ENCODE measurements around the gene DNAAF8.
"Not testable (repeated sequence)": the region's sequence is repeated elsewhere in the genome, so short reads cannot be mapped to it uniquely, and the experiment has no call there.

Gene DNAAF8

GRCh38 chr16:4780235-4780634 lies 45.9 kb downstream of the DNAAF8 start:
- Histone ChIP-seq H3K79me2 (ENCODE audit: control insufficient read depth, low read length) (no peaks in the 10 kb centered on the region), H3K4me2 (ENCODE audit: low read length) (no peak overlapping the region), H3K9me3 (ENCODE audit: control insufficient read depth, insufficient read depth, low read length) (no peaks in the 10 kb centered on the region), H3K4me1 (ENCODE audit: control insufficient read depth, low read length) (no peaks in the 10 kb centered on the region), H3K36me3 (ENCODE audit: control insufficient read depth, low read length) (no peaks in the 10 kb centered on the region), H3K9me2 (replicated peaks; ENCODE audit: control insufficient read depth, low read length) (no peaks in the 10 kb centered on the region), H3K27me3 (ENCODE audit: control insufficient read depth, low read length) (no peaks in the 10 kb centered on the region), H3K27ac (ENCODE audit: low read depth, low read length) (no peak overlapping the region), H4K20me1 (ENCODE audit: control insufficient read depth, insufficient read depth, low read depth, low read length) (no peaks in the 10 kb centered on the region), H3K4me3 (ENCODE audit: low read length) (no peak overlapping the region), H3F3A (ENCODE audit: control insufficient read depth, insufficient read depth) (no peaks in the 10 kb centered on the region)
- TF ChIP-seq CTCF (IDR thresholded peaks at IDR 0.05; ENCODE audit: low read depth, low read length, poor library complexity, severe bottlenecking) (no peak), EZH2phosphoT487 (IDR thresholded peaks at IDR 0.05; ENCODE audit: borderline replicate concordance, low read length) (no peak)

- no peaks in the 10 kb centered on the region for H3K79me2 ChIP-seq (ENCODE audit: control insufficient read depth, low read length)
- H3F3A ChIP-seq (ENCODE audit: control insufficient read depth, insufficient read depth), result no peaks in the 10 kb centered on the region
- H3K9me2 ChIP-seq (replicated peaks; ENCODE audit: control insufficient read depth, low read length), result no peaks in the 10 kb centered on the region
- no peaks in the 10 kb centered on the region for H3K36me3 ChIP-seq (ENCODE audit: control insufficient read depth, low read length)
- H3K4me1 ChIP-seq (ENCODE audit: control insufficient read depth, low read length), result no peaks in the 10 kb centered on the region
- H3K27ac ChIP-seq (ENCODE audit: low read depth, low read length), result no peak overlapping the region
- H3K4me2 ChIP-seq (ENCODE audit: low read length), result no peak overlapping the region
- H3K4me3 ChIP-seq (ENCODE audit: low read length), result no peak overlapping the region
- H3K27me3 ChIP-seq (ENCODE audit: control insufficient read depth, low read length), result no peaks in the 10 kb centered on the region
- no peaks in the 10 kb centered on the region for H4K20me1 ChIP-seq (ENCODE audit: control insufficient read depth, insufficient read depth, low read depth, low read length)
- H3K9me3 ChIP-seq (ENCODE audit: control insufficient read depth, insufficient read depth, low read length), result no peaks in the 10 kb centered on the region
- TF ChIP-seq CTCF (IDR thresholded peaks at IDR 0.05; ENCODE audit: low read depth, low read length, poor library complexity, severe bottlenecking), result no peak
- TF ChIP-seq EZH2phosphoT487 (IDR thresholded peaks at IDR 0.05; ENCODE audit: borderline replicate concordance, low read length), result no peak
Measured at GRCh38 chr16:4783251-4783950, 49.1 kb downstream of the DNAAF8 start.

GRCh38 chr16:4783951-4784336 lies 49.6 kb downstream of the DNAAF8 start:
- Histone ChIP-seq H3K4me2 (ENCODE audit: low read length) (no peak overlapping the region), H3K9me3 (ENCODE audit: control insufficient read depth, insufficient read depth, low read length) (no peaks in the 10 kb centered on the region)

DNA sequence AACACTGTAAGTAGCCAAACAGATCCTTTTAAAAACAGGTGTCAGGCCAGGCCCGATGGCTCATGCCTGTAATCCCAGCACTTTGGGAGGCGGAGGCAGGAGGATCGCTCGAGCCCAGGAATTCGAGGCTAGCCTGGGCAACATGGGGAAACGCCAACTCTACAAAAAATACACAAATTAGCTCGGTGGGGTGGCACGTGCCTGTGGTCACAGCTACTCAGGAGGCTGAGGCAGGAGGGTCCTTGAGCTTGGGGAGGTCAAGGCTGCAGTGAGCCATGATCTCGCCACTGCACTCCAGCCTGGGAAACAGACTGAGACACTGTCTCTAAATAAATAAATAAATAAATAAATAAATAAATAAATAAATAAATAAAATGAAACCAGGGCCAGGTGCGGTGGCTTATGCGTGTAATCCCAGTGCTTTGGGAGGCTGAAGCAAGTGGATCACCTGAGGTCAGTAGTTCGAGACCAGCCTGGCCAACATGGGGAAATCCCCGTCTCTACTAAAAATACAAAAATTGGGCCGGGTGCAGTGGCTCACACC lies 50.2 kb downstream of the DNAAF8 start:
- not testable (repeated sequence) for H3K9me3 ChIP-seq (ENCODE audit: control insufficient read depth, insufficient read depth, low read length); H4K20me1 ChIP-seq (ENCODE audit: control insufficient read depth, insufficient read depth, low read depth, low read length); H3F3A ChIP-seq (ENCODE audit: control insufficient read depth, insufficient read depth); H3K27me3 ChIP-seq (ENCODE audit: control insufficient read depth, low read length); H3K36me3 ChIP-seq (ENCODE audit: control insufficient read depth, low read length); H3K4me2 ChIP-seq (ENCODE audit: low read length); H3K4me1 ChIP-seq (ENCODE audit: control insufficient read depth, low read length); H3K79me2 ChIP-seq (ENCODE audit: control insufficient read depth, low read length); H3K4me3 ChIP-seq (ENCODE audit: low read length); H3K27ac ChIP-seq (ENCODE audit: low read depth, low read length); H3K9me2 ChIP-seq (replicated peaks; ENCODE audit: control insufficient read depth, low read length)

More at GRCh38 chr16:4783951-4784336, 49.6 kb downstream of the DNAAF8 start:
- Histone ChIP-seq H3K27ac (ENCODE audit: low read depth, low read length) (no peak overlapping the region), H3K79me2 (ENCODE audit: control insufficient read depth, low read length) (no peaks in the 10 kb centered on the region), H4K20me1 (ENCODE audit: control insufficient read depth, insufficient read depth, low read depth, low read length) (no peaks in the 10 kb centered on the region), H3F3A (ENCODE audit: control insufficient read depth, insufficient read depth) (no peaks in the 10 kb centered on the region), H3K9me2 (replicated peaks; ENCODE audit: control insufficient read depth, low read length) (no peaks in the 10 kb centered on the region), H3K27me3 (ENCODE audit: control insufficient read depth, low read length) (no peaks in the 10 kb centered on the region), H3K4me3 (ENCODE audit: low read length) (no peak overlapping the region), H3K4me1 (ENCODE audit: control insufficient read depth, low read length) (no peaks in the 10 kb centered on the region), H3K36me3 (ENCODE audit: control insufficient read depth, low read length) (no peaks in the 10 kb centered on the region)
- TF ChIP-seq CTCF (IDR thresholded peaks at IDR 0.05; ENCODE audit: low read depth, low read length, poor library complexity, severe bottlenecking), result no peak
- no peak for TF ChIP-seq EZH2phosphoT487 (IDR thresholded peaks at IDR 0.05; ENCODE audit: borderline replicate concordance, low read length)

Measured in DOHH2 (cell line).